ENCODE data around the gene MAGI1. TPM values are rescaled to one million over a fixed set of nuclear protein-coding genes. Genes with fewer than 3 reads are reported as not detected.

The MAGI1 gene
- total and polyA plus RNA-seq, 12 donors: 5.7 to 58.2 (median 37.7) TPM

DNA sequence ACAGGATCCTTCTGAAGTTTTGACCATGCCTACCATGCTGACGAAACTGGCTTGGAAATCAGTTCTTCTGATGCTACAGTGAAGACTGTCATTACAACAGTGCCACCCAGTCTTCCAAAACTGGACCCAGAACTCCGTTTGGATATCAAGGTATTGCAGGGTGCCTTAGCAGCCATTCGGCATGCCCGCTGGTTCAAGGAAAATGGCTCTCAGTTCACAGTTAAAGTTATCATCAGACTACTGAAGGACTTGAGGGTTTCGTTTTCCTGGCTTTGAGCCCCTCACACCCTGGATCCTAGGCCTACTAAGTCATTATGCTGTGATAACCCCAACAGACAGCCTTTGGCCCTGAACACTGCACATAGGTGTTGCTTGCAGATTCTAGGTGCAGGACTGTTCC, 351.0 kb downstream of the MAGI1 start:
- no peaks in the 10 kb centered on the region for H3K27me3 ChIP-seq
- peaks cover 0 to 35% (median 14%) of the 10 kb centered on the region in 9 donors for H3K4me1 ChIP-seq
- H3K4me3 ChIP-seq: no peak overlapping the region
- TF ChIP-seq, protein P1, sequence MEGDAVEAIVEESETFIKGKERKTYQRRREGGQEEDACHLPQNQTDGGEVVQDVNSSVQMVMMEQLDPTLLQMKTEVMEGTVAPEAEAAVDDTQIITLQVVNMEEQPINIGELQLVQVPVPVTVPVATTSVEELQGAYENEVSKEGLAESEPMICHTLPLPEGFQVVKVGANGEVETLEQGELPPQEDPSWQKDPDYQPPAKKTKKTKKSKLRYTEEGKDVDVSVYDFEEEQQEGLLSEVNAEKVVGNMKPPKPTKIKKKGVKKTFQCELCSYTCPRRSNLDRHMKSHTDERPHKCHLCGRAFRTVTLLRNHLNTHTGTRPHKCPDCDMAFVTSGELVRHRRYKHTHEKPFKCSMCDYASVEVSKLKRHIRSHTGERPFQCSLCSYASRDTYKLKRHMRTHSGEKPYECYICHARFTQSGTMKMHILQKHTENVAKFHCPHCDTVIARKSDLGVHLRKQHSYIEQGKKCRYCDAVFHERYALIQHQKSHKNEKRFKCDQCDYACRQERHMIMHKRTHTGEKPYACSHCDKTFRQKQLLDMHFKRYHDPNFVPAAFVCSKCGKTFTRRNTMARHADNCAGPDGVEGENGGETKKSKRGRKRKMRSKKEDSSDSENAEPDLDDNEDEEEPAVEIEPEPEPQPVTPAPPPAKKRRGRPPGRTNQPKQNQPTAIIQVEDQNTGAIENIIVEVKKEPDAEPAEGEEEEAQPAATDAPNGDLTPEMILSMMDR (IDR thresholded peaks at IDR 0.05): no peak
- H3K9me3 ChIP-seq: no peaks in the 10 kb centered on the region
- DNase-seq (no peak), ATAC-seq (no peak)
- no peaks in the 10 kb centered on the region for H3K36me3 ChIP-seq
- H3K27ac ChIP-seq: no peak overlapping the region
- intact Hi-C loops (cut with DNase I): no loop called here
- 94 to 97% methylated on average over 5 of the region's 5 CpGs for WGBS, 2 donors

DNA sequence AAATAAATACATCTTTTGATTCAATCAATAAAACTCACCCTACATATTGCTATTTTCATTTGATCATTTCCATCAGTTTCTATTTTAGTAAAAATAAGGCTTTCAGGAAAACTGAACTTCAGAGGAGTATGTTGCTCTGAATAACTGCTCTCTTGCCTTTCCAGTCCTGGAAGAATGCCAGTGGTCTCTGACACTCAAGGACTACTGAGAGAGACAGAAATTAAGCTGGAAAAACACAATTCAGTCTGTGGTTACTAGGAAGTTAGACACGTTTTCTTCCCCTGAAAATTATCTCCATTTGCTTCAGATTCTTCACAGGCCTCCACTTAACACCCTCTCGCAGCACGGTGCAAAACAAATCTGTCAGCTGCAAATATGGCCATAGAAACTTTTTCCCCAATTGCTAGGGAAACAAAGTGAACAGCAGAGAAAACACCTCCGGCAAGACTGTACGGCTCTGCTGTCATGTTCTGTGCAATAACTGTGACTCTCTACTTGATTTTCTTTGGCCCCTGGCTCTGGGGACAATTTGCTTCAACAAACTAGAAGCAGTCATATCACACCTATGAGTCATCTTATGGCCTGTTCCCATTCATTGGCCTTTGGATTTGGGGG, 353.0 kb downstream of the MAGI1 start:
- H3K27me3 ChIP-seq: no peaks in the 10 kb centered on the region
- H3K27ac ChIP-seq: peak overlapping the region in 1 of 10 donors; percentile 1
- WGBS, 2 donors: 26 to 35% methylated on average over 5 of the region's 5 CpGs
- no peak overlapping the region for H3K4me3 ChIP-seq
- H3K36me3 ChIP-seq: no peaks in the 10 kb centered on the region
- TF ChIP-seq, protein P1 (IDR thresholded peaks at IDR 0.05): no peak
- no peaks in the 10 kb centered on the region for H3K9me3 ChIP-seq
- ATAC-seq: peak in 5 of 8 donors; percentile 15 to 47 (median 43)
- intact Hi-C loops (cut with DNase I): no loop called here
- DNase-seq: peak in 1 of 2 donors; percentile 30
- H3K4me1 ChIP-seq: peaks cover 0 to 35% (median 14%) of the 10 kb centered on the region in 9 donors

DNA sequence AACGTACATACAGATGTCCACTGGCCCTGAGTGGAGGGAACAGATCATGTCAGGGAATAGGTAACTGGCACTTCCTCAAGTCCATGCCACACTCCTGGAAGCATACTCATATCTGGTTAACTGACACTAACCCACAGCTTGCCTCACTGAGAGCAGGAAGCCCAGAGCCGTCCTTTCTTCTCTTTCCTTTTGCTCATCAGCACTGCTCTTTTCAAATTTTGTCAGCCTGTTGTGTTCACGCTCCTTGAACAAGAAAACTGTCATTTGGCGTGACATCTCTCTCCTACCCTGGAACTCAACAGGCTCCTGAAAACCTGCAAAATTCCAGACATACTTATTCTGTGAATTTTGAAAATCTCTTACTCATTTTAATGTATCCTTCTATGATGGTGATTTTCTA, 360.2 kb downstream of the MAGI1 start:
- 85 to 87% methylated on average over 4 of the region's 4 CpGs for WGBS, 2 donors
- Histone ChIP-seq H3K36me3 (no peaks in the 10 kb centered on the region), H3K27me3 (no peaks in the 10 kb centered on the region), H3K4me3 (no peak overlapping the region), H3K27ac (no peak overlapping the region), H3K4me1 (peaks cover 0 to 31% (median 8%) of the 10 kb centered on the region in 9 donors), H3K9me3 (no peaks in the 10 kb centered on the region)
- TF ChIP-seq, protein P1 (IDR thresholded peaks at IDR 0.05): no peak
- DNase-seq (no peak), ATAC-seq (peak in 2 of 8 donors; percentile 39)
- intact Hi-C loops (cut with DNase I): loop anchor here in 2 of 10 donors (10.0 kb wide), 2 partner anchors 234 to 244 kb away; no protein-coding TSS in a partner anchor

DNA sequence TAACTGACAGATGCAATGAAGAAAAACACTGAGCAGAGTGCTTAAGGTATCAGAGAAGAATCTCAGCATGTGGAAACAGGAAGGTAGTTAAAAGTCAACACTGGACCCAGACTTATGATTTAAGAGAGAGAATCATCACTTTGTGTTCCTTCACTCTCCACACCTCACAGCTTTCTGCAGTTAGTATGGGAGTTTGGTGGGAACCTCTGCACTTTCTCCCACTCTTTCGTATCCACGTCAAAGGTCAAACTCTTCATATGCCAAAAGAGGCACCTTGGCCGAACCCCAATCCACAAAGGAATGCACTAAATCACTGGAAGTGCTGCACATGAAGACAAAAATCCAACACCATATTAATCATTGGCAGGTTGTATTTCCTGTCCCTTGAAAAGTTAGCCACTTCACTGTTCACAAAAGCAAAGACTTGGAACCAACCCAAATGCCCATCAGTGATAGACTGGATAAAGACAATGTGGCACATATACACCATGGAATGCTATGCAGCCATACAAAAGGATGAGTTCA, 361.2 kb downstream of the MAGI1 start:
- TF ChIP-seq, protein P1 (IDR thresholded peaks at IDR 0.05): no peak
- intact Hi-C loops (cut with DNase I): loop anchor here in 2 of 10 donors (10.0 kb wide), 2 partner anchors 233 to 243 kb away; no protein-coding TSS in a partner anchor
- no peak overlapping the region for H3K27ac ChIP-seq
- H3K4me3 ChIP-seq: no peak overlapping the region
- no peaks in the 10 kb centered on the region for H3K9me3 ChIP-seq
- WGBS, 2 donors: 73 to 90% methylated on average over 3 of the region's 3 CpGs
- no peaks in the 10 kb centered on the region for H3K36me3 ChIP-seq
- no peaks in the 10 kb centered on the region for H3K27me3 ChIP-seq
- peaks cover 0 to 32% (median 15%) of the 10 kb centered on the region in 9 donors for H3K4me1 ChIP-seq
- ATAC-seq (no peak), DNase-seq (no peak)
